Osteoblast (primary cell): Measurements from ENCODE around the gene PRKAR1B. TPM values are rescaled to one million over a fixed set of nuclear protein-coding genes. Genes with fewer than 3 reads are reported as not detected.

Source experiments
- DNase-seq: peaks from one replicate; pipeline ENCODE4 v3.0.0; 2011; ENCODE audit warnings: low spot score, mixed read lengths; ENCODE audit not compliant: insufficient read length; ENCODE audit errors: missing footprints
- H2AFZ ChIP-seq: 2 replicates; pipeline ENCODE4 v1.6.0; 2011; ENCODE audit warnings: mild to moderate bottlenecking, low read length
- H3K27ac ChIP-seq: 2 replicates; pipeline ENCODE4 v1.5.1; 2011; ENCODE audit warnings: mild to moderate bottlenecking, low read depth, low read length, moderate library complexity
- H3K27me3 ChIP-seq: 2 replicates; pipeline ENCODE4 v1.6.0; 2012; ENCODE audit warnings: mild to moderate bottlenecking, control low read depth, inconsistent platforms, low read length, moderate library complexity; ENCODE audit not compliant: insufficient read depth
- H3K36me3 ChIP-seq: 2 replicates; pipeline ENCODE4 v1.5.1; 2011; ENCODE audit warnings: mild to moderate bottlenecking, low read length, control low read depth, moderate library complexity; ENCODE audit not compliant: insufficient read depth
- H3K4me1 ChIP-seq: 2 replicates; pipeline ENCODE4 v1.5.1; 2011; ENCODE audit warnings: mild to moderate bottlenecking, low read length, control low read depth, moderate library complexity; ENCODE audit not compliant: insufficient read depth
- H3K4me2 ChIP-seq: 2 replicates; pipeline ENCODE4 v1.6.0; 2011; ENCODE audit warnings: mild to moderate bottlenecking, low read length; ENCODE audit not compliant: insufficient read depth
- H3K4me3 ChIP-seq: fragments of 200-600 bp; sonication (generic); 3 replicates; pipeline ENCODE4 v1.5.1; 2012; ENCODE audit warnings: mild to moderate bottlenecking, low read length, inconsistent platforms; ENCODE audit not compliant: insufficient read depth
- H3K79me2 ChIP-seq: 2 replicates; pipeline ENCODE4 v1.6.0; 2012; ENCODE audit warnings: mild to moderate bottlenecking, low read length, control low read depth, inconsistent platforms; ENCODE audit not compliant: insufficient read depth
- H3K9me3 ChIP-seq: 2 replicates; pipeline ENCODE4 v1.5.1; 2011; ENCODE audit warnings: low read depth, low read length, control low read depth
- H4K20me1 ChIP-seq: 2 replicates; pipeline ENCODE4 v1.6.0; 2012; ENCODE audit warnings: mild to moderate bottlenecking, low read length, control low read depth; ENCODE audit not compliant: insufficient read depth
- total RNA-seq: library from RNA; depleted of rRNA; stranded (reverse); fragments of >200 nt; gene quantifications from 2 replicates; pipeline ENCODE4 v1.2.3, GENCODE V29; 2012
- TF ChIP-seq, protein P1 (sequence below): IDR thresholded peaks from 2 replicates; pipeline ENCODE4 v1.5.1; 2011; ENCODE audit warnings: mild to moderate bottlenecking, low read depth, low read length, moderate library complexity; ENCODE audit errors: extremely low read depth

The PRKAR1B gene
- total RNA-seq, 1 donor, result 6.5 TPM

DNA sequence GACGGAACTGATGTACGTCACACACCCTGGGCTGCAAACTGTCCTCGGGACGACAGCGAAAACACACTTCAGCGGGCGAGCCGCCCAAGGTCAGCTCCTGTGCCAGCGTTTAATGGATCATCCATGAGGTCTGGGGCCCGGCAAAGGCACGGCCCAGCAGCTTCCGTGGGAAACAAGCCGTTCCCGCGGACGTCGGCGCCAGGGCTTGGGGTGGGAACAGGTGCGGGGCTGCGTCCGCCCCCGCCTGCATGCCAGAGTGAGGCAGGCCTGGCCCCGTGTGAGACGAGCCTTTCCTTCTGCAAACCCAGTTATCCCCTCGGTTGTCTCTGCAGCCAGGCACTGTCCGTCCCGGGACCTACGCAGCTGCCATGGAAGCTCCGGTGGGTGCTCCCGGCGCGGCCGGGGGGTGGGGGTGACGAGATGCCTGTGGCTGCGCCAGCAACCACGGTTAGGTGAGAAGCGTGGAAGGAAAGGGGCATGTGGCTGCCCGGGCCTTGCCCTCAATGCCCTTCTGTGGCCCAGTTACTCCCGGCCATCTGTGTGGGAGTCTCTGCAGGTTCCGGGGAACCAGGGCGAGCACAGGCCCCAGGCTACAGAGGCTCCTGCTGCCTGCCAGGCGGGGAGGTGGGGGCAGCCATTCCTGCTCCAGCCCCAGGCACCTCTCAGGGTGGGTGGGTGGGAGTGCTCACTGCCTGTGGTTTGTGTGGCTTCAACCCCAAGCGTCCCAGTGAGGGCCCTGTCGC is 165.3 kb downstream of the PRKAR1B start:
- no peaks in the 10 kb centered on the region for H3K79me2 ChIP-seq
- no peak for DNase-seq
- H4K20me1 ChIP-seq, result no peaks in the 10 kb centered on the region
- no peaks in the 10 kb centered on the region for H3K36me3 ChIP-seq
- no peaks in the 10 kb centered on the region for H3K27me3 ChIP-seq
- H3K4me2 ChIP-seq, result no peak overlapping the region
- H3K27ac ChIP-seq, result no peak overlapping the region
- TF ChIP-seq, protein P1, sequence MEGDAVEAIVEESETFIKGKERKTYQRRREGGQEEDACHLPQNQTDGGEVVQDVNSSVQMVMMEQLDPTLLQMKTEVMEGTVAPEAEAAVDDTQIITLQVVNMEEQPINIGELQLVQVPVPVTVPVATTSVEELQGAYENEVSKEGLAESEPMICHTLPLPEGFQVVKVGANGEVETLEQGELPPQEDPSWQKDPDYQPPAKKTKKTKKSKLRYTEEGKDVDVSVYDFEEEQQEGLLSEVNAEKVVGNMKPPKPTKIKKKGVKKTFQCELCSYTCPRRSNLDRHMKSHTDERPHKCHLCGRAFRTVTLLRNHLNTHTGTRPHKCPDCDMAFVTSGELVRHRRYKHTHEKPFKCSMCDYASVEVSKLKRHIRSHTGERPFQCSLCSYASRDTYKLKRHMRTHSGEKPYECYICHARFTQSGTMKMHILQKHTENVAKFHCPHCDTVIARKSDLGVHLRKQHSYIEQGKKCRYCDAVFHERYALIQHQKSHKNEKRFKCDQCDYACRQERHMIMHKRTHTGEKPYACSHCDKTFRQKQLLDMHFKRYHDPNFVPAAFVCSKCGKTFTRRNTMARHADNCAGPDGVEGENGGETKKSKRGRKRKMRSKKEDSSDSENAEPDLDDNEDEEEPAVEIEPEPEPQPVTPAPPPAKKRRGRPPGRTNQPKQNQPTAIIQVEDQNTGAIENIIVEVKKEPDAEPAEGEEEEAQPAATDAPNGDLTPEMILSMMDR, result no peak
- no peaks in the 10 kb centered on the region for H3K4me1 ChIP-seq
- no peak overlapping the region for H2AFZ ChIP-seq
- no peaks in the 10 kb centered on the region for H3K9me3 ChIP-seq
- no peak overlapping the region for H3K4me3 ChIP-seq

DNA sequence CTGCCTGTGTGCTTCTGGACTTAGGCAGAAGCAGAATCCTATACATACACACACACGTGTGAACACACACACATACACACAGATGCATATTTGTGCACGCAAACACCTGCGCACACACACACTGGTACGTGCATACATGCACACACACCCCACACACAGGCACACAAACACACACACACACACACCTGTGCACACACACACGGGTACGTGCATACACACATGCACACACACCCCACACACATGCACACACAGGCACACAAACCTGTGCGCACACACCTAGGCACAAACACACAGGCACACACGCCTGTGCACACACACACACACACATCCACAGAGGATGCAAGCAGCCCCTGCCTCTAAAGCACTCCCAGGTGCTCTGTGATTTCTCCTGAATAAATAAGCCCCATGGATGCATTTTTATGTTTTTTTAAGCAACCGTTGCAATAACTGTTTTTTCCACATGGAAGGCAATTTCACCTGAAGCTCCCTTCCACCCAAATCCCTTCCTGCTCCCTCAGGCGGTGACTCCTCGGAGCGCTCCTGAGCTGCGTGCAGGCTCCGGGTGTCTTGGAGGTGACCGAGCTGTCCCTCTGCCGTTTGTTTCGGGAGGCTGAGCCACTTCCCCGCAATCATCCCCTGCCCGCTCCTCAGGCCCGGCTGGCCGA is 166.0 kb downstream of the PRKAR1B start:
- no peaks in the 10 kb centered on the region for H4K20me1 ChIP-seq
- H3K27ac ChIP-seq, result no peak overlapping the region
- no peaks in the 10 kb centered on the region for H3K9me3 ChIP-seq
- no peak for DNase-seq
- TF ChIP-seq, protein P1, result no peak
- no peak overlapping the region for H3K4me3 ChIP-seq
- no peaks in the 10 kb centered on the region for H3K79me2 ChIP-seq
- no peaks in the 10 kb centered on the region for H3K4me1 ChIP-seq
- H3K4me2 ChIP-seq, result no peak overlapping the region
- no peak overlapping the region for H2AFZ ChIP-seq
- no peaks in the 10 kb centered on the region for H3K27me3 ChIP-seq
- H3K36me3 ChIP-seq, result no peaks in the 10 kb centered on the region

DNA sequence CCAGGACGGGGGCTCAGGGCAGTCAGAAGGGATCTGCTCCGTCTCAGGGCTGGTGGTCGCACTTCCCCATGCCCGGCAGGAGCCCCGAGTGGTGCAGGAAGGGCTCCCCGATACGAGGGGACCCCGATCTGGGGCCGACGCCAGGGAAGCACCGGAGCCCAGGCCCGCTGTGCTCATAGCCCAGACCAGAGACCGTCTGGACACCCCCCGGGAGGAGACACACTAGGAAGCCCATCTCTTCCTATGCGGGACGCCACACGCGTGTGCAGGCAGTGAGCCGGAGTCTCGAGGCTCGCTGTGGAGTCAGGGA is 167.7 kb downstream of the PRKAR1B start:
- no peak for DNase-seq
- Histone ChIP-seq H3K79me2 (no peaks in the 10 kb centered on the region), H3K4me3 (no peak overlapping the region), H3K27me3 (no peaks in the 10 kb centered on the region), H3K4me1 (no peaks in the 10 kb centered on the region), H3K27ac (no peak overlapping the region), H2AFZ (no peak overlapping the region), H3K36me3 (no peaks in the 10 kb centered on the region), H4K20me1 (no peaks in the 10 kb centered on the region), H3K9me3 (no peaks in the 10 kb centered on the region), H3K4me2 (no peak overlapping the region)
- TF ChIP-seq, protein P1, result no peak

DNA sequence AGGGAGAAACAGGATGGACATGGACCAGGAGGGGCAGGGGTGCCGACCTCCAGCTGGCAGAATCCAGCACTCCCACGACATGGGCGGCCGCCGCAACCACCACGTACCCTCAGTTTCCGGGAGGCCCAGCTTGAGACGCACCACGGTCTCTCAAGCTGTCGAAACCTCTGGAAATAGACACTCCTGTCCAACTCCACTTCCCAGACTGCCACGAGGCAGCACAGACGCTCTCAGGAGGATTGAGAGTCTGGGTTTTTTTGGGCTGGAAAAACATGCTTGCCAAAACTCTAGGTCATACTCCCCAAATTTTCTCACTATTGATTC is 169.6 kb downstream of the PRKAR1B start:
- Histone ChIP-seq H3K4me2 (no peak overlapping the region), H3K36me3 (no peaks in the 10 kb centered on the region), H3K27me3 (no peaks in the 10 kb centered on the region), H4K20me1 (no peaks in the 10 kb centered on the region), H2AFZ (no peak overlapping the region), H3K4me3 (no peak overlapping the region), H3K27ac (no peak overlapping the region), H3K4me1 (no peaks in the 10 kb centered on the region), H3K9me3 (no peaks in the 10 kb centered on the region), H3K79me2 (no peaks in the 10 kb centered on the region)
- no peak for DNase-seq
- TF ChIP-seq, protein P1, result no peak
